ENCODE results near the gene SPARCL1.
"Not testable (repeated sequence)": the region's sequence is repeated elsewhere in the genome, so short reads cannot be mapped to it uniquely, and the experiment has no call there.

SPARCL1 gene

GRCh38 chr4:87490664-87491369 lies 38.4 kb downstream of the SPARCL1 start:
- TF ChIP-seq CTCF (IDR thresholded peaks at IDR 0.05) (no peak), ZFX (IDR thresholded peaks at IDR 0.05; ENCODE audit: borderline replicate concordance) (no peak)
- H3K27ac ChIP-seq: no peak overlapping the region

- H3K27ac ChIP-seq: no peak overlapping the region
- TF ChIP-seq ZFX (IDR thresholded peaks at IDR 0.05; ENCODE audit: borderline replicate concordance) (no peak), CTCF (IDR thresholded peaks at IDR 0.05) (no peak)
Observed at GRCh38 chr4:87489678-87490077, 39.5 kb downstream of the SPARCL1 start.

- H3K27ac ChIP-seq: not testable (repeated sequence)
Observed at GRCh38 chr4:87488666-87489065, 40.5 kb downstream of the SPARCL1 start.

- H3K27ac ChIP-seq: not testable (repeated sequence)
Observed at GRCh38 chr4:87483247-87483646, 45.9 kb downstream of the SPARCL1 start.

- TF ChIP-seq ZFX (IDR thresholded peaks at IDR 0.05; ENCODE audit: borderline replicate concordance) (no peak), CTCF (IDR thresholded peaks at IDR 0.05) (no peak)
- no peak overlapping the region for H3K27ac ChIP-seq
Observed at GRCh38 chr4:87481377-87481776, 47.8 kb downstream of the SPARCL1 start.

- no peak overlapping the region for H3K27ac ChIP-seq
Observed at GRCh38 chr4:87478732-87479250, 50.4 kb downstream of the SPARCL1 start.

GRCh38 chr4:87476934-87477333 lies 52.2 kb downstream of the SPARCL1 start:
- TF ChIP-seq CTCF (IDR thresholded peaks at IDR 0.05): no peak
- TF ChIP-seq ZFX (IDR thresholded peaks at IDR 0.05; ENCODE audit: borderline replicate concordance): no peak
- H3K27ac ChIP-seq: no peak overlapping the region

More at GRCh38 chr4:87478732-87479250, 50.4 kb downstream of the SPARCL1 start:
- TF ChIP-seq ZFX (IDR thresholded peaks at IDR 0.05; ENCODE audit: borderline replicate concordance) (no peak), CTCF (IDR thresholded peaks at IDR 0.05) (no peak)

GRCh38 chr4:87469390-87469789 lies 59.8 kb downstream of the SPARCL1 start:
- H3K27ac ChIP-seq: no peak overlapping the region
- TF ChIP-seq ZFX (IDR thresholded peaks at IDR 0.05; ENCODE audit: borderline replicate concordance): no peak
- no peak for TF ChIP-seq CTCF (IDR thresholded peaks at IDR 0.05)

Measured in 22Rv1 (cell line).